ENCODE results near the gene CRISP1. TPM values are rescaled to one million over a fixed set of nuclear protein-coding genes. Genes with fewer than 3 reads are reported as not detected.

CRISP1 gene
- total and polyA plus RNA-seq, 2 of the 8 experiments (the other 6 are each of a cell fraction or from before 2014, with no cell fraction given) = not detected

GRCh38 chr6:49826743-49827406, 39.5 kb downstream of the CRISP1 start:
- 88% methylated on average over 5 of the region's 5 CpGs; no CpG with 5 or more reads in 1 of the 2 experiments for WGBS, 2 experiments (ENCODE audit: extremely low coverage in 1 of 2, insufficient coverage in 1 of 2, insufficient read length in 1 of 2, insufficient replicate concordance in 2 of 2, low coverage in 1 of 2, low lambda C conversion rate in 2 of 2, missing lambda C conversion rate in 1 of 2)
- H2BK15ac ChIP-seq (ENCODE audit: low read length) = no peak overlapping the region
- ChIA-PET POLR2A (ENCODE audit: partially characterized antibody) (no interaction called here), CTCF (ENCODE audit: partially characterized antibody) (no interaction called here)
- H3K56ac ChIP-seq (replicated peaks; ENCODE audit: insufficient read length, low read depth, low read length) = no peak overlapping the region
- H3K79me2 ChIP-seq (ENCODE audit: control insufficient read depth in 1 of 2, insufficient read depth in 2 of 2, low read length in 2 of 2) = no peaks in the 10 kb centered on the region
- H3K4me3 ChIP-seq (ENCODE audit: extremely low read depth in 1 of 4, insufficient read depth in 2 of 4, low read depth in 3 of 4, low read length in 4 of 4) = no peak overlapping the region
- H4K8ac ChIP-seq (ENCODE audit: extremely low read depth, insufficient read depth, low read length) = no peak overlapping the region
- no peak overlapping the region for H4K91ac ChIP-seq (replicated peaks; ENCODE audit: insufficient read length, low read length)
- no peaks in the 10 kb centered on the region for H3K79me1 ChIP-seq (ENCODE audit: low read depth, low read length)
- no peak overlapping the region for H4K5ac ChIP-seq (ENCODE audit: insufficient read length, low read depth, low read length)
- H2BK20ac ChIP-seq (ENCODE audit: low read length) = no peak overlapping the region
- no peak overlapping the region for H3K14ac ChIP-seq (ENCODE audit: insufficient read length)
- no peaks in the 10 kb centered on the region for H4K20me1 ChIP-seq (replicated peaks in 1 of 2; ENCODE audit: control insufficient read depth in 1 of 2, insufficient read depth in 2 of 2, low read length in 2 of 2)
- H2BK12ac ChIP-seq (ENCODE audit: low read depth, low read length) = no peak overlapping the region
- H2BK5ac ChIP-seq (ENCODE audit: low read depth, low read length) = no peak overlapping the region
- no peak overlapping the region for H3K27ac ChIP-seq (ENCODE audit: low read depth, low read length)
- H3K4me2 ChIP-seq (ENCODE audit: insufficient read depth in 1 of 2, low read depth in 2 of 2, low read length in 2 of 2) = no peak overlapping the region
- H2AK5ac ChIP-seq (ENCODE audit: low read depth, low read length) = no peak overlapping the region
- no peaks in the 10 kb centered on the region for H3K23me2 ChIP-seq (ENCODE audit: low read depth, low read length)
- H3K18ac ChIP-seq (ENCODE audit: extremely low read depth, low read length) = no peak overlapping the region
- H3K9me3 ChIP-seq (ENCODE audit: insufficient read depth in 2 of 2, low read depth in 1 of 2, low read length in 1 of 2) = no peaks in the 10 kb centered on the region
- no peaks in the 10 kb centered on the region for H3K4me1 ChIP-seq (replicated peaks in 1 of 4; ENCODE audit: control insufficient read depth in 3 of 4, insufficient read depth in 4 of 4, low read length in 3 of 4)
- no peak overlapping the region for H3K4ac ChIP-seq (replicated peaks; ENCODE audit: insufficient read length, low read depth, low read length)
- no peak overlapping the region for H3K23ac ChIP-seq (ENCODE audit: insufficient read length)
- no peak overlapping the region for H3K9ac ChIP-seq (replicated peaks in 1 of 4; ENCODE audit: extremely low read depth in 1 of 4, low read depth in 3 of 4, low read length in 3 of 4)
- no peaks in the 10 kb centered on the region for H3K27me3 ChIP-seq (replicated peaks in 1 of 4; ENCODE audit: control insufficient read depth in 3 of 4, extremely low read depth in 1 of 4, insufficient read depth in 3 of 4, low read length in 3 of 4)
- no peak for DNase-seq (ENCODE audit: low read depth in 1 of 2, low spot score in 2 of 2)
- no peak overlapping the region for H2BK120ac ChIP-seq (replicated peaks; ENCODE audit: low read depth, low read length)
- peak overlapping the region; percentile 59; the same call in 1 of the 2 replicates for H2AFZ ChIP-seq (ENCODE audit: low read length)
- no peak for FAIRE-seq
- H3K36me3 ChIP-seq (ENCODE audit: control insufficient read depth in 2 of 4, insufficient read depth in 4 of 4, low read length in 3 of 4) = no peaks in the 10 kb centered on the region
- TF ChIP-seq CTBP2 (IDR thresholded peaks at IDR 0.05; ENCODE audit: borderline replicate concordance, insufficient read depth, insufficient read length, low read length) (no peak), EP300 (IDR thresholded peaks at IDR 0.05; ENCODE audit: borderline replicate concordance in 1 of 2, low read depth in 2 of 2, low read length in 2 of 2) (no peak), GABPA (IDR thresholded peaks at IDR 0.05; ENCODE audit: borderline replicate concordance, insufficient read depth, low read length) (no peak), CHD2 (IDR thresholded peaks at IDR 0.05; ENCODE audit: low read length) (no peak), ATF2 (IDR thresholded peaks at IDR 0.05; ENCODE audit: low read length) (no peak), CTCF (IDR thresholded peaks at IDR 0.05; ENCODE audit: control extremely low read depth in 1 of 3, insufficient read depth in 1 of 3, low read depth in 1 of 3, low read length in 3 of 3) (no peak), CEBPB (IDR thresholded peaks at IDR 0.05; ENCODE audit: low read depth, low read length) (no peak), HDAC6 (IDR thresholded peaks at IDR 0.05; ENCODE audit: low read depth, low read length) (no peak), BACH1 (IDR thresholded peaks at IDR 0.05; ENCODE audit: low read length) (no peak)

All from H1 (cell line).